HS-5 (cell line): ENCODE results near the gene USP37.
"Not testable (repeated sequence)": the region's sequence is repeated elsewhere in the genome, so short reads cannot be mapped to it uniquely, and the experiment has no call there.

Source experiments
- DNase-seq: peaks from one replicate; pipeline ENCODE4 v3.0.0-alpha.2; 2012; ENCODE audit warnings: low read depth

Gene USP37

GRCh38 chr2:218568190-218569037 is at the start of gene USP37, which contains the start of gene CNOT9:
TSS of gene USP37 (minus strand) at chr2:218568351. CDS start at chr2:218558653, 9,698 bp downstream.
TSS of gene CNOT9 (plus strand) at chr2:218568839. CDS start at chr2:218568955, 116 bp downstream.
- peak; percentile 93 for DNase-seq

GRCh38 chr2:218615868-218616315 is 47.7 kb upstream of the USP37 start:
- DNase-seq = no peak

- no peak for DNase-seq
Measured at GRCh38 chr2:218607436-218608115, 39.4 kb upstream of the USP37 start, which contains the start of gene PLCD4. TSS of gene PLCD4 (plus strand) at chr2:218607899. CDS start at chr2:218615740, 7,841 bp downstream.

GRCh38 chr2:218605432-218605831 is 37.3 kb upstream of the USP37 start:
- no peak for DNase-seq

GRCh38 chr2:218585541-218585940 is 17.4 kb upstream of the USP37 start:
- no peak for DNase-seq

GRCh38 chr2:218583983-218584850 is 16.1 kb upstream of the USP37 start:
- no peak for DNase-seq

- DNase-seq = peak; percentile 97
Measured at GRCh38 chr2:218582076-218582475, 13.9 kb upstream of the USP37 start.

GRCh38 chr2:218578272-218578877 is 10.2 kb upstream of the USP37 start:
- no peak for DNase-seq

GRCh38 chr2:218577482-218578220 is 9.5 kb upstream of the USP37 start:
- DNase-seq = no peak

GRCh38 chr2:218576854-218577253 is 8.7 kb upstream of the USP37 start:
- no peak for DNase-seq

GRCh38 chr2:218570850-218571249 is 2.7 kb upstream of the USP37 start:
- DNase-seq = peak; percentile 26

GRCh38 chr2:218569661-218570500 is 1.7 kb upstream of the USP37 start:
- peak; percentile 28 for DNase-seq

- peak; percentile 24 for DNase-seq
Measured at GRCh38 chr2:218569038-218569431, 884 bp upstream of the USP37 start.

GRCh38 chr2:218567797-218568189 is 358 bp downstream of the USP37 start:
- no peak for DNase-seq

- DNase-seq = no peak
Measured at GRCh38 chr2:218566296-218566695, 1.9 kb downstream of the USP37 start.

GRCh38 chr2:218564056-218564455 is 4.1 kb downstream of the USP37 start:
- DNase-seq = no peak

GRCh38 chr2:218558986-218559385 is 9.2 kb downstream of the USP37 start:
- no peak for DNase-seq

- DNase-seq = no peak
Measured at GRCh38 chr2:218557941-218558340, 10.2 kb downstream of the USP37 start.

- DNase-seq = no peak
Measured at GRCh38 chr2:218555527-218555926, 12.6 kb downstream of the USP37 start.

- DNase-seq = not testable (repeated sequence)
Measured at GRCh38 chr2:218554225-218554624, 13.9 kb downstream of the USP37 start.
